H1 (cell line): Measurements from ENCODE around the gene CRY1.

Experiments
- CBX5 ChIP-seq: fragments of 300-800, 300-1000 bp; sonication (generic); IDR thresholded peaks from 2 replicates; pipeline ENCODE4 v1.7.1; 2016; ENCODE audit warnings: antibody characterized with exemption, low read length, low read depth
- CEBPB ChIP-seq: IDR thresholded peaks from 2 replicates; pipeline ENCODE4 v1.6.1; 2012; ENCODE audit warnings: low read depth, low read length
- CHD1 ChIP-seq: IDR thresholded peaks from 2 replicates; pipeline ENCODE4 v1.6.1; 2012; ENCODE audit warnings: low read depth, low read length, improper control_type of control experiment
- EZH2 ChIP-seq: fragments of 200-600 bp; sonication (generic); IDR thresholded peaks from 2 replicates; pipeline ENCODE4 v1.7.1; 2012; ENCODE audit warnings: low read depth, mild to moderate bottlenecking, moderate library complexity, low read length, inconsistent platforms; ENCODE audit not compliant: severe bottlenecking
- GABPA ChIP-seq: IDR thresholded peaks from 2 replicates; pipeline ENCODE4 v1.6.1; 2011; ENCODE audit warnings: mild to moderate bottlenecking, low read length, moderate library complexity, borderline replicate concordance; ENCODE audit not compliant: insufficient read depth
- JUN ChIP-seq: IDR thresholded peaks from 2 replicates; pipeline ENCODE4 v1.6.1; 2011; ENCODE audit warnings: low read depth, mild to moderate bottlenecking, improper control_type of control experiment, low read length
- JUND ChIP-seq: IDR thresholded peaks from 2 replicates; pipeline ENCODE4 v1.6.1; 2011; ENCODE audit warnings: mild to moderate bottlenecking, improper control_type of control experiment, low read length
- MAFK ChIP-seq: IDR thresholded peaks from 2 replicates; pipeline ENCODE4 v1.6.1; 2012; ENCODE audit warnings: low read depth, mild to moderate bottlenecking, improper control_type of control experiment, low read length
- NANOG ChIP-seq: IDR thresholded peaks from 2 replicates; pipeline ENCODE4 v1.6.1; 2011; ENCODE audit warnings: low read length, low read depth, mild to moderate bottlenecking, inconsistent platforms; ENCODE audit not compliant: insufficient read depth, poor library complexity, severe bottlenecking
- POLR2A ChIP-seq, 2 experiments: IDR thresholded peaks; 1 replicate in 1 of 2; 2 replicates in 1 of 2; pipeline ENCODE4 v1.6.1; 2011; ENCODE audit warnings: low read depth in 2 of 2, low read length in 2 of 2, mild to moderate bottlenecking in 2 of 2; ENCODE audit errors: control extremely low read depth in 1 of 2
- POLR2AphosphoS5 ChIP-seq: IDR thresholded peaks from 2 replicates; pipeline ENCODE4 v1.6.1; 2011; ENCODE audit warnings: low read depth, low read length
- TBP ChIP-seq: IDR thresholded peaks from 2 replicates; pipeline ENCODE4 v1.6.1; 2011; ENCODE audit warnings: low read depth, low read length, improper control_type of control experiment
- TF ChIP-seq, protein P1 (sequence below), 3 experiments: IDR thresholded peaks; 1 replicate in 2 of 3; 2 replicates in 1 of 3; pipeline versions ENCODE4 v1.5.1 to v1.6.1; 2011; ENCODE audit warnings: low read length in 3 of 3, mild to moderate bottlenecking in 3 of 3, inconsistent platforms in 2 of 3, low read depth in 1 of 3, moderate library complexity in 1 of 3; ENCODE audit not compliant: insufficient read depth in 1 of 3; ENCODE audit errors: control extremely low read depth in 1 of 3

DNA sequence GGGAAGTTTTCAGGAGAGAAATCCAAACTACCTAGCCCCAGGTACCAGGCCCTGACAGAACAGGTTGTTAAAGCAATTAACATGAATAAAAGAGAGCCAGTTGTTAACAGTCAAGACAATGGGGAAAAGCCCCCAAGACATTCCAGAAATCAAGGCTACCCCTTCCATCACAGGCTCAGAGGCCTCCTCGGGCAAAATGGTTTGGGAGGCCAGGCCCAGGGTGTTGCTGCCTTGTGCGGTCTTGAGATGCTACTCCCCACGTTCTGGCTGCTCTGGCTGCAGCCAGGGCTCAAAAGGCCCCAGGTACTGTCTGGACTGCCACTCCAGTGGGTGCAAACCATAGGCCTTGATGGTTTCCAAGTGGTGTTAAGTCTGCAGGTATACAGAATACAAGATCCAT lies 7.0 kb downstream of the CRY1 start:
- no peak for TF ChIP-seq EZH2
- TF ChIP-seq, protein P1, sequence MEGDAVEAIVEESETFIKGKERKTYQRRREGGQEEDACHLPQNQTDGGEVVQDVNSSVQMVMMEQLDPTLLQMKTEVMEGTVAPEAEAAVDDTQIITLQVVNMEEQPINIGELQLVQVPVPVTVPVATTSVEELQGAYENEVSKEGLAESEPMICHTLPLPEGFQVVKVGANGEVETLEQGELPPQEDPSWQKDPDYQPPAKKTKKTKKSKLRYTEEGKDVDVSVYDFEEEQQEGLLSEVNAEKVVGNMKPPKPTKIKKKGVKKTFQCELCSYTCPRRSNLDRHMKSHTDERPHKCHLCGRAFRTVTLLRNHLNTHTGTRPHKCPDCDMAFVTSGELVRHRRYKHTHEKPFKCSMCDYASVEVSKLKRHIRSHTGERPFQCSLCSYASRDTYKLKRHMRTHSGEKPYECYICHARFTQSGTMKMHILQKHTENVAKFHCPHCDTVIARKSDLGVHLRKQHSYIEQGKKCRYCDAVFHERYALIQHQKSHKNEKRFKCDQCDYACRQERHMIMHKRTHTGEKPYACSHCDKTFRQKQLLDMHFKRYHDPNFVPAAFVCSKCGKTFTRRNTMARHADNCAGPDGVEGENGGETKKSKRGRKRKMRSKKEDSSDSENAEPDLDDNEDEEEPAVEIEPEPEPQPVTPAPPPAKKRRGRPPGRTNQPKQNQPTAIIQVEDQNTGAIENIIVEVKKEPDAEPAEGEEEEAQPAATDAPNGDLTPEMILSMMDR (IDR thresholded peaks at IDR 0.05; ENCODE audit: control extremely low read depth in 1 of 3, insufficient read depth in 1 of 3, low read depth in 1 of 3, low read length in 3 of 3) = no peak
- no peak for TF ChIP-seq POLR2AphosphoS5
- no peak for TF ChIP-seq POLR2A (IDR thresholded peaks at IDR 0.05; ENCODE audit: control extremely low read depth in 1 of 2, low read depth in 2 of 2, low read length in 2 of 2)
- TF ChIP-seq GABPA = no peak
- no peak for TF ChIP-seq CHD1
- TF ChIP-seq TBP = no peak
- TF ChIP-seq JUN = no peak
- no peak for TF ChIP-seq NANOG
- no peak for TF ChIP-seq CBX5
- TF ChIP-seq JUND = no peak
- TF ChIP-seq MAFK = no peak
- no peak for TF ChIP-seq CEBPB
